Measurements from ENCODE around the gene PLEKHG2. TPM values are rescaled to one million over a fixed set of nuclear protein-coding genes. Genes with fewer than 3 reads are reported as not detected.

PLEKHG2 gene
- total RNA-seq, 1 donor, result 21.4 TPM

DNA sequence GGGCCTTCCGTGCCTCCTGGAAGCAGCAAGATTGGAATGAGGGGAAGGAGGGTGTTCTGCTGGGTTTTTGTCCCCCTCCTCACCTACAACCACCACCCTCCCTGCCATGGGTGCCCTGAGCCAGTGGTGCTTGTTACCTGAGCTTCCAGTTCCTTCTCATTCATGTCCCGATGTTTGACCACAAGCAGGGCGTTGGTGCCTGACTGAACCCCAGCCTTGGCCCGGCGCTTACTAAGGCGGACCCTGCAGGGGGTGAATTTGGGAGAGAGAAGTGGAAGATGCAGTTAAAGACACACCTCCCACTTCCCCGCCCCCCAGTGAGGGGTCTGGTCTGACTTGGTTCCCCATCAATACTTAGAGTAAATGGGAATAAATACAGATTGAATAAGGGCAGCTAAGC lies 25.9 kb upstream of the PLEKHG2 start:
- Histone ChIP-seq H3K4me3 (ENCODE audit: insufficient read depth, low read length) (no peak overlapping the region), H3K27ac (ENCODE audit: low read depth, low read length) (no peak overlapping the region), H4K20me1 (ENCODE audit: insufficient read depth, low read length) (peaks cover 3% of the 10 kb centered on the region), H2AFZ (ENCODE audit: low read length) (no peak overlapping the region), H3K27me3 (ENCODE audit: insufficient read depth, low read length) (no peaks in the 10 kb centered on the region), H3K79me2 (ENCODE audit: insufficient read depth, low read length) (peaks cover 21% of the 10 kb centered on the region), H3K9me3 (ENCODE audit: low read depth, low read length) (no peaks in the 10 kb centered on the region), H3K4me2 (ENCODE audit: insufficient read depth, low read length) (no peak overlapping the region), H3K4me1 (ENCODE audit: insufficient read depth, low read length) (peaks cover 17% of the 10 kb centered on the region), H3K36me3 (ENCODE audit: insufficient read depth, low read length) (peaks cover 73% of the 10 kb centered on the region)
- DNase-seq (ENCODE audit: insufficient read length, low spot score, missing footprints), result peak; percentile 50
- TF ChIP-seq, protein P1, sequence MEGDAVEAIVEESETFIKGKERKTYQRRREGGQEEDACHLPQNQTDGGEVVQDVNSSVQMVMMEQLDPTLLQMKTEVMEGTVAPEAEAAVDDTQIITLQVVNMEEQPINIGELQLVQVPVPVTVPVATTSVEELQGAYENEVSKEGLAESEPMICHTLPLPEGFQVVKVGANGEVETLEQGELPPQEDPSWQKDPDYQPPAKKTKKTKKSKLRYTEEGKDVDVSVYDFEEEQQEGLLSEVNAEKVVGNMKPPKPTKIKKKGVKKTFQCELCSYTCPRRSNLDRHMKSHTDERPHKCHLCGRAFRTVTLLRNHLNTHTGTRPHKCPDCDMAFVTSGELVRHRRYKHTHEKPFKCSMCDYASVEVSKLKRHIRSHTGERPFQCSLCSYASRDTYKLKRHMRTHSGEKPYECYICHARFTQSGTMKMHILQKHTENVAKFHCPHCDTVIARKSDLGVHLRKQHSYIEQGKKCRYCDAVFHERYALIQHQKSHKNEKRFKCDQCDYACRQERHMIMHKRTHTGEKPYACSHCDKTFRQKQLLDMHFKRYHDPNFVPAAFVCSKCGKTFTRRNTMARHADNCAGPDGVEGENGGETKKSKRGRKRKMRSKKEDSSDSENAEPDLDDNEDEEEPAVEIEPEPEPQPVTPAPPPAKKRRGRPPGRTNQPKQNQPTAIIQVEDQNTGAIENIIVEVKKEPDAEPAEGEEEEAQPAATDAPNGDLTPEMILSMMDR (IDR thresholded peaks at IDR 0.05; ENCODE audit: extremely low read depth, low read depth, low read length), result no peak

DNA sequence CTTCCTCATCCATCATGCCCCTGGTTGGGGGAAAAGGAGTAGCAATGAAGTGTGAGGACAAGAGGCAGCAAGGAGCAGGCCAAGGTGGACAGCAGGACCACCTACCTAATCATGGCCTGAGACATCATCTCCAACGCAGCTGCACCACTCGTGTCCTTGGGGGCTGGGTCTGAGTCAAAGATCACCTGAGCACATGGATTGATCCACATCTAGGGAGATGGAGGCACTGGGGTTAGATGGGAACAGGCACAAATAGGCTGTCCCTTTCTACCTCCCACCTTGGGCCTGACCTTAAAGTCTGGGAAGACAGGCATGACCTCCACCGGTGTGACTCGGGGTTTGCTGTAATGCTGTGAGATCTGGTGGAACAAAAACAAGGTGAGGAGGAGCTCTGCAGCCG lies 23.8 kb upstream of the PLEKHG2 start:
- Histone ChIP-seq H3K36me3 (ENCODE audit: insufficient read depth, low read length) (peaks cover 59% of the 10 kb centered on the region), H3K4me1 (ENCODE audit: insufficient read depth, low read length) (peaks cover 17% of the 10 kb centered on the region), H2AFZ (ENCODE audit: low read length) (no peak overlapping the region), H3K79me2 (ENCODE audit: insufficient read depth, low read length) (peaks cover 35% of the 10 kb centered on the region), H3K4me2 (ENCODE audit: insufficient read depth, low read length) (no peak overlapping the region), H3K27ac (ENCODE audit: low read depth, low read length) (no peak overlapping the region), H4K20me1 (ENCODE audit: insufficient read depth, low read length) (no peaks in the 10 kb centered on the region), H3K9me3 (ENCODE audit: low read depth, low read length) (no peaks in the 10 kb centered on the region), H3K27me3 (ENCODE audit: insufficient read depth, low read length) (no peaks in the 10 kb centered on the region), H3K4me3 (ENCODE audit: insufficient read depth, low read length) (no peak overlapping the region)
- TF ChIP-seq, protein P1 (IDR thresholded peaks at IDR 0.05; ENCODE audit: extremely low read depth, low read depth, low read length), result no peak
- DNase-seq (ENCODE audit: insufficient read length, low spot score, missing footprints), result peak; percentile 18

DNA sequence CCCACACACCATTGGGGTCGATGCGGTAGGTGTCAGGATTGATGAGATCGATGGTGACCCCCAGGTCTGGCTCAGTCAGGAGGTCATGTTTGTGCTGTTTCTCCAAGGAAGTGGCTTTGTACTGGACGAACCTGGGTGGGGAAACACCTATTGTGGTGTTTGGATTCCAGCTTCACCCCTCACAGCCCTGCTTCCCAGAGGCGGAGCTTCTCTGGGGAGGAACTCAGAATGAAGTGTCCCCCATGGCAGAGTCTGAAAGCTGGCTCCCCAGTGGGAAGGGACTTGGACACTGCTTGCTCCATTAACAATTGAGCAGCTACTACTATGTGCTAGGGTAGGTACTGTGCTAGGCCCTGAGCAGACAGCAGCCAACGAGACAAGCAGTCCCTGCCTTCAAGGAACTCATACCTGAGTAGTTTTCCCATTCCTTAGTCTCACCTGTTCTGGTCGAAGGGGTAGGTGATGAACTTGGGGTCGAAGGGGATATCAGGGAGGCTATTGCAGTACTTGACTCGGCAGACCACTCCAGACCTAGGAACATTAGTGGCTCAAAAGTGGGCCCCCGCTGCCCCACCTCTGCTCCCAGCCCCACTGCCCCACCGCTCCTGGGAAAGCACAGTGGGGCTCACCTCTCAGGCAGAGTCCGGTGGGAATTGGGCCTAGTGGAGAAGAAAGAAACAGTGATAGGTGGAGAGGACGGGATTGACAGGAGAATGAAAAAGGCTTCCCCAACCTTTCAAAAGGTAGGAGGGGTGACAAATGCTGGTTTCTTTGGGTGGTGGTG lies 22.6 kb upstream of the PLEKHG2 start:
- no peaks in the 10 kb centered on the region for H3K9me3 ChIP-seq (ENCODE audit: low read depth, low read length)
- peaks cover 38% of the 10 kb centered on the region for H3K79me2 ChIP-seq (ENCODE audit: insufficient read depth, low read length)
- peaks cover 17% of the 10 kb centered on the region for H3K4me1 ChIP-seq (ENCODE audit: insufficient read depth, low read length)
- DNase-seq (ENCODE audit: insufficient read length, low spot score, missing footprints), result peak; percentile 3
- no peaks in the 10 kb centered on the region for H4K20me1 ChIP-seq (ENCODE audit: insufficient read depth, low read length)
- peak overlapping the region; percentile 82 for H3K4me3 ChIP-seq (ENCODE audit: insufficient read depth, low read length)
- peaks cover 56% of the 10 kb centered on the region for H3K36me3 ChIP-seq (ENCODE audit: insufficient read depth, low read length)
- H3K27me3 ChIP-seq (ENCODE audit: insufficient read depth, low read length), result no peaks in the 10 kb centered on the region
- TF ChIP-seq, protein P1 (IDR thresholded peaks at IDR 0.05; ENCODE audit: extremely low read depth, low read depth, low read length), result no peak
- H3K27ac ChIP-seq (ENCODE audit: low read depth, low read length), result peak overlapping the region; percentile 97
- peak overlapping the region; percentile 88 for H3K4me2 ChIP-seq (ENCODE audit: insufficient read depth, low read length)
- H2AFZ ChIP-seq (ENCODE audit: low read length), result no peak overlapping the region

DNA sequence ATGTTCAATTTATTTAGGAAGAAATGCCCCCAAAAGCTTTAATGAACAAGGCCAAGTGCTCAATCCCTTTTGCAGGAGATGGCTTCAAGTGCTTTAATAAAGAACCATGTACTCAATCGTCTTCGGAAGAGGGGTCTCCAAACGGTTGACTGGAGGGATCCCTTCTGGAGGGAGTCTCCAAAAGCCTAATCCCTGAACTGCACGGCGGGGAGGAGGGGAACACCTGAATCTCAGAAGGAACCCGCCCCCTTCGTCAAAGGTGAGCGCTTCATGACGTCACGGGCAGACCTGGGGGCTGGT lies 22.1 kb upstream of the PLEKHG2 start:
- Histone ChIP-seq H3K36me3 (ENCODE audit: insufficient read depth, low read length) (peaks cover 56% of the 10 kb centered on the region), H3K79me2 (ENCODE audit: insufficient read depth, low read length) (peaks cover 38% of the 10 kb centered on the region)
- TF ChIP-seq, protein P1 (IDR thresholded peaks at IDR 0.05; ENCODE audit: extremely low read depth, low read depth, low read length), result no peak

More for the DNA sequence above, 22.1 kb upstream of the PLEKHG2 start:
- H2AFZ ChIP-seq (ENCODE audit: low read length), result peak overlapping the region; percentile 82
- H3K9me3 ChIP-seq (ENCODE audit: low read depth, low read length), result no peaks in the 10 kb centered on the region
- H3K27me3 ChIP-seq (ENCODE audit: insufficient read depth, low read length), result no peaks in the 10 kb centered on the region
- DNase-seq (ENCODE audit: insufficient read length, low spot score, missing footprints), result peak; percentile 76
- H4K20me1 ChIP-seq (ENCODE audit: insufficient read depth, low read length), result no peaks in the 10 kb centered on the region
- peak overlapping the region; percentile 82 for H3K4me3 ChIP-seq (ENCODE audit: insufficient read depth, low read length)
- peak overlapping the region; percentile 88 for H3K4me2 ChIP-seq (ENCODE audit: insufficient read depth, low read length)
- peak overlapping the region; percentile 97 for H3K27ac ChIP-seq (ENCODE audit: low read depth, low read length)
- H3K4me1 ChIP-seq (ENCODE audit: insufficient read depth, low read length), result peaks cover 17% of the 10 kb centered on the region

Measured in osteoblast (primary cell).